ENCODE data around the gene ZNF3.
A peak's percentile ranks its signal among the peaks of the same experiment; 100 is the strongest.

Gene ZNF3

DNA sequence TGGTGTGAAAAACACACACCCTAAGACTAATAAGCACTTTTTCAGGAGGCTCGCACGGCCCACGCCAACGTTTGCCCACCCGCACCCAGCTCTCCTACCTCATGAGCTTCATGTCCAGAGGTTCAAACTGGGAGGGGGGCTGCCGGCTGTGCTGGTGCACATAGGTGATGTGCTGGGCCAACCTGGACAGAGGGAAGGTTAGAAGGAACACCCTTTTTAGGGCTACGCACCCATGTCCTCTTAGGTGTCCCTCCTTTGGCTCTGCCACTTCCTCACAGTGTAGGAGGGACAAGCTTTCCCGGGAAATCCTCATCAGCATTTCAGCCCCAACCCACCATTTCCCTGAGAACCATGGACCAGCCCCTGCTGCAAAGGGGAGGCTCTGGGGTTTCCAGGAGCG, 13.8 kb upstream of the ZNF3 start:
- no peak for DNase-seq (ENCODE audit: low read depth, low spot score)
- Histone ChIP-seq H3K9me3 (ENCODE audit: control insufficient read depth, insufficient read depth, low read length) (no peaks in the 10 kb centered on the region), H3K27me3 (ENCODE audit: control insufficient read depth, insufficient read depth, low read length) (no peaks in the 10 kb centered on the region), H3K36me3 (ENCODE audit: control insufficient read depth, insufficient read depth, low read length) (peaks cover 80% of the 10 kb centered on the region), H3K4me1 (ENCODE audit: control insufficient read depth, insufficient read depth, low read length) (no peaks in the 10 kb centered on the region; the same call in 1 of the 2 replicates), H3K27ac (ENCODE audit: low read length) (no peak overlapping the region), H3K4me3 (ENCODE audit: low read length) (no peak overlapping the region)
- no CpG with 5 or more reads among the region's 9 CpGs for WGBS (ENCODE audit: insufficient coverage, insufficient read length)

DNA sequence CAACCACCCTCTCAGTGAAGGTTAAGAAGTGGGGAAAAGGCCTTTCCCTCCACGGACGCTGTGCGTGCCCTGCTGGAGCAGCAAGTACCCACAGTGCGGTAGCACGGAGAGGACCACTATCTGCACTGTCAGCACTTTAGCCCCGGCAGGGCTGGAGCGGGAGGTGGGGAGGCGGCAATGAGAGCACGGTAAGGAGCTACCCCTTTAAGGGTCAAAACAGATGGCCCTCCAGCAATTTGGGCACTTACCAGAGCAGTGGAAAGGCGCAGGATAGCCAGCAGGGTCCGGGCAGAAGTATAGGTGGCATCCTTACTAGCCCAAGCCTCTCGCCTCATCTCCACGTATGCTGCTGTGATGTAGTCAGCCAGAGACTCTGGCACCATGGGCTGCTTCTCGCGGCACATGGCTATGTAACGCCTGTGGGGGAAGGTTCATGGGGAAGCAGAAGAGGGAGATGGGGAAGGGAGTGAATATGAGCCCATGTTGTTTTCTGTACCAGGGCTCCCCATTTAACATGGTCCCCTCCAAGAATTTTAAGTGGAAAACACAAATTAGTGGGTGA, 12.5 kb upstream of the ZNF3 start:
- no peak for DNase-seq (ENCODE audit: low read depth, low spot score)
- no peaks in the 10 kb centered on the region for H3K4me1 ChIP-seq (ENCODE audit: control insufficient read depth, insufficient read depth, low read length)
- no peaks in the 10 kb centered on the region for H3K9me3 ChIP-seq (ENCODE audit: control insufficient read depth, insufficient read depth, low read length)
- H3K27me3 ChIP-seq (ENCODE audit: control insufficient read depth, insufficient read depth, low read length), result no peaks in the 10 kb centered on the region
- H3K4me3 ChIP-seq (ENCODE audit: low read length), result no peak overlapping the region
- peaks cover 74% of the 10 kb centered on the region for H3K36me3 ChIP-seq (ENCODE audit: control insufficient read depth, insufficient read depth, low read length)
- H3K27ac ChIP-seq (ENCODE audit: low read length), result no peak overlapping the region
- no CpG with 5 or more reads among the region's 16 CpGs for WGBS (ENCODE audit: insufficient coverage, insufficient read length)

DNA sequence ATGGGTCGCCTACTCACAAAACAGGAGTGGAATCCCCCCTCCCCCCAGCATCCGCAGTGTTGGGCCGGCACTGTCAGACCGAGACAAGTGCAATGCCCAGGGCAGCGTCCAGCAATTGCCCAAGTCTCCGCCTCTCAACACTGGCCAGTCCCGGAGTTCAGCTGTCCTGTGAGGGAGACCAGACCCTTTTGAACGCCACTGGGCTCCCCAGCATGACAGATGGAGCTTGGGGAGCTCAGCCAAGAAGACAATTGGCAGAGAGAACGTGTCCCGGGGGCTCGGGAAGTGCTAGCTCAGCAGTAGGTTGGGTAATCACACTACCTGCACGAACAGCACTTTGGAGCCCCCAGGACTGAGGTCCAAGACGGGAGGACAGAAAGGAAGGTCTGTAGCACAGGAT, 12.0 kb upstream of the ZNF3 start:
- no peak overlapping the region for H3K4me3 ChIP-seq (ENCODE audit: low read length)
- no peaks in the 10 kb centered on the region for H3K4me1 ChIP-seq (ENCODE audit: control insufficient read depth, insufficient read depth, low read length)
- H3K36me3 ChIP-seq (ENCODE audit: control insufficient read depth, insufficient read depth, low read length), result peaks cover 68% of the 10 kb centered on the region
- H3K27me3 ChIP-seq (ENCODE audit: control insufficient read depth, insufficient read depth, low read length), result no peaks in the 10 kb centered on the region
- no CpG with 5 or more reads among the region's 13 CpGs for WGBS (ENCODE audit: insufficient coverage, insufficient read length)
- H3K27ac ChIP-seq (ENCODE audit: low read length), result no peak overlapping the region
- DNase-seq (ENCODE audit: low read depth, low spot score), result no peak
- H3K9me3 ChIP-seq (ENCODE audit: control insufficient read depth, insufficient read depth, low read length), result no peaks in the 10 kb centered on the region

DNA sequence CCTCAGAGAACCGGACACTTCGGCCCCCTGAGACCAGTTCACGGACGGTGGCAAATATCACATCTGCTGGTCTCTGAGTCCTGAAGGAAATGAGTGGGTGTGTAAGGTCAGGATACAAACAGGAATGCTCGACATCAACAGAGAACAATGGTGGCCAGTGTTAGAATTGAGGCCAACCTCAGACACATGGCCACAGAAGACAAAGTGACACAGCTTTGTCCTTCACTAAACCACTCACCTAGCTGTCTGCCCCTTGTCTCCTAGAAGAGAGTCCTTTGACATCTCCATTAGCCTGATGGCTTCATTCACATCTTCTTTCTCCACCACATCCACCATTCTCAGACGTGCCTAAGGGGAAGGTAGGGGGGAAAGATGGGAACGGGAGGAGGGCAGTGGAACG, 11.5 kb upstream of the ZNF3 start:
- no peaks in the 10 kb centered on the region for H3K4me1 ChIP-seq (ENCODE audit: control insufficient read depth, insufficient read depth, low read length)
- no peak for DNase-seq (ENCODE audit: low read depth, low spot score)
- peaks cover 64% of the 10 kb centered on the region for H3K36me3 ChIP-seq (ENCODE audit: control insufficient read depth, insufficient read depth, low read length)
- H3K9me3 ChIP-seq (ENCODE audit: control insufficient read depth, insufficient read depth, low read length), result no peaks in the 10 kb centered on the region
- H3K27me3 ChIP-seq (ENCODE audit: control insufficient read depth, insufficient read depth, low read length), result no peaks in the 10 kb centered on the region
- no CpG with 5 or more reads among the region's 8 CpGs for WGBS (ENCODE audit: insufficient coverage, insufficient read length)
- no peak overlapping the region for H3K27ac ChIP-seq (ENCODE audit: low read length)
- H3K4me3 ChIP-seq (ENCODE audit: low read length), result no peak overlapping the region

DNA sequence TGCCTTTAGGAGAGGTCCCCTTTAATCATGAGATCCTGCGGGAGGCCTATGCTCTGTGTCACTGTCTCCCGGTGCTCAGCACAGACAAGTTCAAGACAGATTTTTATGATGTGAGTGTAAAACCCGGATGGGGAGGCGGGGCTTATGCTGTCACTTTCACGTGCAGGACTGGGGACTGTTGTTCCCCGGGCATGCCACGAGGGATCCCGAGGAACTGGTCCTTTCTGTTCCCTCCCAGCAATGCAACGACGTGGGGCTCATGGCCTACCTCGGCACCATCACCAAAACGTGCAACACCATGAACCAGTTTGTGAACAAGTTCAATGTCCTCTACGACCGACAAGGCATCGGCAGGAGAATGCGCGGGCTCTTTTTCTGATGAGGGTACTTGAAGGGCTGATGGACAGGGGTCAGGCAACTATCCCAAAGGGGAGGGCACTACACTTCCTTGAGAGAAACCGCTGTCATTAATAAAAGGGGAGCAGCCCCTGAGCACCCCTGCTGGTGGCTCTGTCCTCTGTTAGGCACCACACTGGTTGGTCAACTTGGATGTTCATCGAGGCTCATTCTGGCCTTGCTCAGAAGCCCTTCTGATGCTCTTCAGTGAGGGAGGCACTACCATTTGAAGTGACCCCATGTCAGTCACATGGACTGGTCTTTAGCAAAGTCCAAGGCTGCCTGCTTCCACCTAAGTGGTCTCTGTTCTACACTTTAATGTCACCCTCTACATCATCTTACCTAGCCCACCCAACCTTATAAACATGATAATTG, 10.1 kb upstream of the ZNF3 start:
- Histone ChIP-seq H3K27ac (ENCODE audit: low read length) (no peak overlapping the region), H3K9me3 (ENCODE audit: control insufficient read depth, insufficient read depth, low read length) (no peaks in the 10 kb centered on the region), H3K27me3 (ENCODE audit: control insufficient read depth, insufficient read depth, low read length) (no peaks in the 10 kb centered on the region), H3K4me3 (ENCODE audit: low read length) (no peak overlapping the region), H3K36me3 (ENCODE audit: control insufficient read depth, insufficient read depth, low read length) (peaks cover 53% of the 10 kb centered on the region), H3K4me1 (ENCODE audit: control insufficient read depth, insufficient read depth, low read length) (no peaks in the 10 kb centered on the region)
- no peak for DNase-seq (ENCODE audit: low read depth, low spot score)
- WGBS (ENCODE audit: insufficient coverage, insufficient read length), result no CpG with 5 or more reads among the region's 19 CpGs

DNA sequence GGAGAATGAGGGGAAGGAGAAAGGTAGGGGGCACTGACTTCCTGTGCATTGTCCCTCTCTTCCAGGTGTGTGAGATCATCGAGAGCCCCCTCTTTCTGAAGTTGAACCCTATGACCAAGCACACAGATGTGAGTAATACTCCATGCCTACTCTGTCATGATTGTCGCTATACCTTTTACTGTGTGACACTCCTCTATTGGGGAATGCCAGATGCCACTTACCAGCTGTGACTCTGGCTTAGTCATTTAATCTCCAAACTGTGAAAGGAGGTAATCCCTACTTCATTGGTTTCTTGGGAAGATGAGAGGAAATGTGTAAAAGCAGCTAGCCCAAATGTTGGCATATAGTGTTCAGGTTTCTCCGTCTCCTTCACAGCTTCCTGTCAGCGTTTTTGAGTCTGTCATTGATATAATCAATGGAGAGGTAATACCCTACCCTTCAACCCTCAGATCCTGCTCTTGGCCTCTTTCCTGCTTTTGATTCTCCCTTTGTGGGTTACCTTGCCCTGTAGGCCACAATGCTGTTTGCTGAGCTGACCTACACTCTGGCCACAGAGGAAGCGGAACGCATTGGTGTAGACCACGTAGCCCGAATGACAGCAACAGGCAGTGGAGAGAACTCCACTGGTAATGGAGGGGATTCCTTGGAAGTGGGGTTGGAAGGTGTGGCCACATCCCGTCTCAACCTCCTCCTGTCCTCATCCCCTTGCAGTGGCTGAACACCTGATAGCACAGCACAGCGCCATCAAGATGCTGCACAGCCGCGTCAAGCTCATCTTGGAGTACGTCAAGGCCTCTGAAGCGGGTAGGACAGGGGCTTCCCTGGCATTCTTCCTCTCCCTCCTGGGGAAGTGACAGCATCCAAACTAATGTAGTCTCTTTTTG, 9.2 kb upstream of the ZNF3 start:
- no peaks in the 10 kb centered on the region for H3K9me3 ChIP-seq (ENCODE audit: control insufficient read depth, insufficient read depth, low read length)
- no peak for DNase-seq (ENCODE audit: low read depth, low spot score)
- H3K4me1 ChIP-seq (ENCODE audit: control insufficient read depth, insufficient read depth, low read length), result no peaks in the 10 kb centered on the region
- H3K27ac ChIP-seq (ENCODE audit: low read length), result no peak overlapping the region
- no CpG with 5 or more reads among the region's 14 CpGs for WGBS (ENCODE audit: insufficient coverage, insufficient read length)
- peaks cover 47% of the 10 kb centered on the region for H3K36me3 ChIP-seq (ENCODE audit: control insufficient read depth, insufficient read depth, low read length)
- no peaks in the 10 kb centered on the region for H3K27me3 ChIP-seq (ENCODE audit: control insufficient read depth, insufficient read depth, low read length)
- no peak overlapping the region for H3K4me3 ChIP-seq (ENCODE audit: low read length)

DNA sequence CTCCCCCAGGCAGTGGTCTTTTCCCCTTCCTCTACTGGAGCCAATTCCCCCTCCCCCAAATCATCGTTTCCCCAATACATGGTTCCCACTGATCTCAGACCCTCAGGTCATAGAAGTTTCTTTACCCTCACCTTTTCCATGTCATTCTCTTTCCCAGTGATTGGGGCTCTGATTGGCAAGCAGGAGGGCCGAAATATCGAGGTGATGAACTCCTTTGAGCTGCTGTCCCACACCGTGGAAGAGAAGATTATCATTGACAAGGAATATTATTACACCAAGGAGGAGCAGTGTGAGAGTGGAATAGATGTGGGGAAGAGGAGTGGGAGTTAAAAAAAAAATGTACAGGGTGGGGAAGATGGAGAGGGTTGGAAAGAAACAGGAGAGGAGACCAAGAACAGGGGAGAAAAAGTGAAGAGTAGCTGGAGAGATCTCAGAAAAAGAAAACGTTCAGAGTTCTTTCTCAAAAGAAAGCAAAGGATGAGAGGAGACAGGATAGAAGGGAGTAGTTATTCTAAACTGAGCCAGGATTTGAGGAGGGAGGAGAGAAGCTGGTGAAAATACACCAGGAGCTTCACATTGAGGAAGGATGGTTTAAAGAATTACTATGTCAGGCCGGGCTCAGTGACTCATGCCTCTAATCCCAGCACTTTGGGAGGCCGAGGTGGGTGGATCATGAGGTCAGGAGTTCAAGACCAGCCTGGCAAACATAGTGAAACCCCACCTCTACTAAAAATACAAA, 8.1 kb upstream of the ZNF3 start:
- Histone ChIP-seq H3K27me3 (ENCODE audit: control insufficient read depth, insufficient read depth, low read length) (no peaks in the 10 kb centered on the region), H3K4me3 (ENCODE audit: low read length) (peak overlapping the region; percentile 88; the same call in 1 of the 2 replicates), H3K27ac (ENCODE audit: low read length) (no peak overlapping the region), H3K9me3 (ENCODE audit: control insufficient read depth, insufficient read depth, low read length) (no peaks in the 10 kb centered on the region), H3K4me1 (ENCODE audit: control insufficient read depth, insufficient read depth, low read length) (no peaks in the 10 kb centered on the region), H3K36me3 (ENCODE audit: control insufficient read depth, insufficient read depth, low read length) (peaks cover 37% of the 10 kb centered on the region)
- DNase-seq (ENCODE audit: low read depth, low spot score), result no peak
- no CpG with 5 or more reads among the region's 7 CpGs for WGBS (ENCODE audit: insufficient coverage, insufficient read length)

DNA sequence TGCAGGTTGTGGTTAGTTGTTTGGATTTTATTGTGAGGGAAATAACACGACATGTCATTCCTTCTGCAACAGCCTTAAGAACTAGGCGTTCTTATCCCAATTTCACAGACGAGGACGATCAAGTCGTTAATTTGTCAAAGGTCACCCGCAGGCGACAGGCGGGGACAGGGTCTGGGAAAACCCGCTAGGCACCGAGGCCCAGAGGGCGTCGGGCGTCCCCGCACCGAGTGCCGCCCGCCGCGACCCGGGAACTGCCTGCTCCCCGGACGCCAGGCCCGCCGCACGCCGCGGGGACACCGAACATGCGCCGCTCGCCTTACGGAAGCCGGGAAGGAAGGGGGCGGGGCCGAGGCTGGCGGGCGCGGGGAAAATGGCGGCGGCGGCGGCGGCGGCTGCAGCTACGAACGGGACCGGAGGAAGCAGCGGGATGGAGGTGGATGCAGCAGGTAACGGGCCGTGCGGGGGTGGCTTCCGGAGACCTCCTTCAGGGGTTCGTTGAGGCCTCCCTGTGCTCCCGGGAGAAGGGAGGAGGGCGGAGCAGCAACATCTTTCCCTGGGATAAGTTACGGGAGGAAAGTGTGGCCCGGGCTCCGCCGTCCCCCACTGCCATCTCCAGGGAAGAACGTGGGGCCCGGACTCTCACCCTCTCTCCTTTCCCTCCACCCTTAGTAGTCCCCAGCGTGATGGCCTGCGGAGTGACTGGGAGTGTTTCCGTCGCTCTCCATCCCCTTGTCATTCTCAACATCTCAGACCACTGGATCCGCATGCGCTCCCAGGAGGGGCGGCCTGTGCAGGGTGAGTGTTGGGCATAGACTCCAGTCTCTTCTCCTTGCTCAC, 7.3 kb upstream of the ZNF3 start, which contains the start of gene COPS6:
COPS6 (plus strand) TSS at position 349 of the 837 bp plus-strand sequence; CDS start at position 371, 22 bp downstream.
- peaks cover 33% of the 10 kb centered on the region for H3K36me3 ChIP-seq (ENCODE audit: control insufficient read depth, insufficient read depth, low read length)
- H3K4me1 ChIP-seq (ENCODE audit: control insufficient read depth, insufficient read depth, low read length), result no peaks in the 10 kb centered on the region
- peak within 1 kb of the TSS; percentile 88 for H3K4me3 ChIP-seq (ENCODE audit: low read length)
- no peak within 1 kb of the TSS for H3K27ac ChIP-seq (ENCODE audit: low read length)
- no peaks in the 10 kb centered on the region for H3K27me3 ChIP-seq (ENCODE audit: control insufficient read depth, insufficient read depth, low read length)
- DNase-seq (ENCODE audit: low read depth, low spot score), result no peak
- H3K9me3 ChIP-seq (ENCODE audit: control insufficient read depth, insufficient read depth, low read length), result no peaks in the 10 kb centered on the region
- no CpG with 5 or more reads among the region's 68 CpGs for WGBS (ENCODE audit: insufficient coverage, insufficient read length)

DNA sequence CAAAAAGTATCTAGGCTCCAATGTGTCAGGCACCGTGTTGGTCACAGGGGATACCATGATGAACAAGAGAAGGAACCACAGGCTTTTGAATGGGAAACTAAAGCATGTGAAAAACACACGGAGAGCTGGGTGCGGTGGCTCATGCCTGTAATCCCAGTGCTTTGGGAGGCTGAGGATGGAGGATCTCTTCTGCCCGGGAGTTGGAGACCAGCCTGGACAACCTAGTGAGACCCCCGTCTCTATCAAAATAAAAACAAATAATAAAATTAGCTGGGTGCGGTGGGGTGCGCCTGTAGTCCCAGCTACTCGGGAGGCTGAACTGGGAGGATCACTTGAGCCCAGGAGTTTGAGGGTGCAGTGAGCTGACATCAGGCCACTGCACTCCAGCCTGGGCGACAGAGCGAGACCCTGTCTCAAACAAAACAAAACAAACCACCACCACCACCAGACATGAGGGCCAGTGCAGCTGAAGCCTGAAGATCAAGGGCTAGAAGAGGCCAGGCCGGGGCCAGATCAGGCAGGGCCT, 6.6 kb upstream of the ZNF3 start:
- Histone ChIP-seq H3K9me3 (ENCODE audit: control insufficient read depth, insufficient read depth, low read length) (no peaks in the 10 kb centered on the region), H3K36me3 (ENCODE audit: control insufficient read depth, insufficient read depth, low read length) (peaks cover 26% of the 10 kb centered on the region), H3K4me3 (ENCODE audit: low read length) (peak overlapping the region; percentile 88; the same call in 1 of the 2 replicates), H3K4me1 (ENCODE audit: control insufficient read depth, insufficient read depth, low read length) (no peaks in the 10 kb centered on the region), H3K27ac (ENCODE audit: low read length) (no peak overlapping the region), H3K27me3 (ENCODE audit: control insufficient read depth, insufficient read depth, low read length) (no peaks in the 10 kb centered on the region)
- WGBS (ENCODE audit: insufficient coverage, insufficient read length), result no CpG with 5 or more reads among the region's 11 CpGs
- no peak for DNase-seq (ENCODE audit: low read depth, low spot score)

Data from iPS DF 6.9 (cell line).